Endothelial cell of umbilical vein (primary cell): ENCODE results near the gene ABCC4. TPM values are rescaled to one million over a fixed set of nuclear protein-coding genes. Genes with fewer than 3 reads are reported as not detected.

Source experiments
- BruUV-seq: library from RNA; stranded (reverse); fragments of 400-500 nt; replicated peaks from 2 replicates; lab custom pipeline; 2021; lab: Mats Ljungman, UMichigan
- CTCF ChIA-PET: fragments of 300-600, 350-600 bp; sonication (Branson Sonifier 250); formaldehyde crosslinking; loops from one replicate; lab custom pipeline; 2021; ENCODE audit warnings: antibody characterized with exemption, inconsistent platforms; lab: Charles Lee
- POLR2A ChIA-PET: fragments of 300-600, 350-600 bp; sonication (Branson Sonifier 250); formaldehyde crosslinking; loops from one replicate; lab custom pipeline; 2021; ENCODE audit warnings: antibody characterized with exemption, inconsistent platforms; lab: Charles Lee
- DNase-seq: peaks from one replicate; pipeline ENCODE4 v3.0.0-alpha.2; 2011; ENCODE audit warnings: low read depth, low spot score
- FAIRE-seq: peaks from 2 replicates; lab custom pipeline; 2011; peaks lifted over from hg19 to GRCh38; lab: Jason Lieb, UNC
- H2AFZ ChIP-seq: 2 replicates; pipeline ENCODE4 v1.6.0; 2012; ENCODE audit warnings: low read depth, low read length, control low read depth, inconsistent platforms
- H3K27ac ChIP-seq: 2 replicates; pipeline ENCODE4 v1.5.1; 2011; ENCODE audit warnings: low read depth, mild to moderate bottlenecking, control low read depth, low read length, moderate library complexity; ENCODE audit not compliant: insufficient read depth
- H3K27me3 ChIP-seq, 2 experiments: 2 replicates each; pipeline versions ENCODE4 v1.6.0 to v1.6.1; 2011; ENCODE audit warnings: low read length in 2 of 2, mixed read lengths in 1 of 2; ENCODE audit not compliant: control insufficient read depth in 2 of 2, insufficient read depth in 2 of 2
- H3K36me3 ChIP-seq, 2 experiments: 2 replicates in 1 of 2; 3 replicates in 1 of 2; pipeline ENCODE4 v1.5.1; 2011; ENCODE audit warnings: low read length in 2 of 2, mild to moderate bottlenecking in 1 of 2, moderate library complexity in 1 of 2; ENCODE audit not compliant: control insufficient read depth in 2 of 2, insufficient read depth in 2 of 2; ENCODE audit errors: extremely low read depth in 1 of 2
- H3K4me1 ChIP-seq: 3 replicates; pipeline ENCODE4 v1.5.1; 2011; ENCODE audit warnings: mild to moderate bottlenecking, low read length; ENCODE audit not compliant: control insufficient read depth, insufficient read depth; ENCODE audit errors: extremely low read depth
- H3K4me2 ChIP-seq: 2 replicates; pipeline ENCODE4 v1.6.1; 2011; ENCODE audit warnings: low read length, control low read depth, mixed read lengths; ENCODE audit not compliant: insufficient read depth
- H3K4me3 ChIP-seq, 3 experiments: fragments of 200-600 bp in 1 of 3; sonication (generic), shearing (Covaris generic) in 1 of 3; replicated peaks in 1 of 3; 2 replicates each; pipeline ENCODE4 v1.5.1; 2011 to 2016; ENCODE audit warnings: control low read depth in 3 of 3, low read length in 3 of 3, mild to moderate bottlenecking in 2 of 3, inconsistent platforms in 1 of 3, low read depth in 1 of 3, moderate library complexity in 1 of 3; ENCODE audit not compliant: insufficient read depth in 1 of 3
- H3K79me2 ChIP-seq: 2 replicates; pipeline ENCODE4 v1.6.0; 2012; ENCODE audit warnings: low read length, inconsistent platforms; ENCODE audit not compliant: control insufficient read depth, insufficient read depth
- H3K9ac ChIP-seq: replicated peaks from 2 replicates; pipeline ENCODE3; 2011; ENCODE audit warnings: low read length, control low read depth; ENCODE audit not compliant: insufficient read depth; ENCODE audit errors: extremely low read depth
- H3K9me1 ChIP-seq: replicated peaks from 3 replicates; pipeline ENCODE4 v1.6.0; 2011; ENCODE audit warnings: mild to moderate bottlenecking, low read length; ENCODE audit not compliant: control insufficient read depth, insufficient read depth; ENCODE audit errors: extremely low read depth
- H3K9me3 ChIP-seq: replicated peaks from 2 replicates; pipeline ENCODE4 v1.5.1; 2012; ENCODE audit warnings: low read length, inconsistent platforms; ENCODE audit not compliant: control insufficient read depth, insufficient read depth
- H4K20me1 ChIP-seq: replicated peaks from 2 replicates; pipeline ENCODE3; 2011; ENCODE audit warnings: mild to moderate bottlenecking, low read length; ENCODE audit not compliant: control insufficient read depth, insufficient read depth; ENCODE audit errors: extremely low read depth
- CTCF ChIP-seq, 2 donors: IDR thresholded peaks; 1 replicate in 1 of 2; 2 replicates in 1 of 2; pipeline ENCODE4 v1.5.1; 2011; ENCODE audit warnings: low read length in 2 of 2, mild to moderate bottlenecking in 2 of 2, moderate library complexity in 2 of 2, control low read depth in 1 of 2, inconsistent platforms in 1 of 2, low read depth in 1 of 2; ENCODE audit not compliant: insufficient read depth in 1 of 2; ENCODE audit errors: extremely low read depth in 1 of 2
- EZH2 ChIP-seq: IDR thresholded peaks from 2 replicates; pipeline ENCODE4 v1.6.1; 2012; ENCODE audit warnings: borderline replicate concordance, low read depth, mild to moderate bottlenecking, moderate library complexity, low read length, inconsistent platforms; ENCODE audit not compliant: severe bottlenecking
- FOS ChIP-seq: IDR thresholded peaks from 2 replicates; pipeline ENCODE4 v1.6.1; 2011; ENCODE audit warnings: mild to moderate bottlenecking, low read length, moderate library complexity, borderline replicate concordance; ENCODE audit not compliant: insufficient read depth
- GATA2 ChIP-seq: IDR thresholded peaks from 2 replicates; pipeline ENCODE4 v1.7.0; 2011; ENCODE audit warnings: low read depth, mild to moderate bottlenecking, moderate library complexity, mixed read lengths, low read length; ENCODE audit not compliant: insufficient read length, insufficient read depth
- JUN ChIP-seq: IDR thresholded peaks from 2 replicates; pipeline ENCODE4 v1.6.1; 2011; ENCODE audit warnings: borderline replicate concordance, low read depth; ENCODE audit not compliant: insufficient read length, insufficient read depth
- MAX ChIP-seq: IDR thresholded peaks from 2 replicates; pipeline ENCODE4 v1.6.1; 2011; ENCODE audit not compliant: insufficient read depth, insufficient read length
- MYC ChIP-seq: IDR thresholded peaks from one replicate; pipeline ENCODE4 v1.6.1; 2011; ENCODE audit warnings: mild to moderate bottlenecking, low read depth, low read length
- POLR2A ChIP-seq: IDR thresholded peaks from 2 replicates; pipeline ENCODE4 v1.6.1; 2012; ENCODE audit warnings: low read depth, mild to moderate bottlenecking, control low read depth, low read length
- POLR2AphosphoS5 ChIP-seq: IDR thresholded peaks from 2 replicates; pipeline ENCODE4 v1.6.1; 2012; ENCODE audit warnings: low read depth, mild to moderate bottlenecking, control low read depth, low read length, moderate library complexity; ENCODE audit not compliant: insufficient read depth
- dilution Hi-C: fragments of 300-500 bp; cut with MboI; formaldehyde crosslinking; loops from one replicate; pipeline ENCODE4 v1.15.0; 2019; ENCODE audit warnings: low sequenced_read_pairs; ENCODE audit not compliant: extremely low pct_ligation_motif_present
- intact Hi-C: fragments of 100-400 bp; cut with micrococcal nuclease; formaldehyde crosslinking; loops from one replicate; pipeline ENCODE4 v1.10.0; 2022
- polyA plus RNA-seq, 4 experiments: library from polyadenylated mRNA; depleted of rRNA in 3 of 4; stranded (reverse) in 3 of 4; unstranded in 1 of 4; fragments of >200 nt; gene quantifications; 2 replicates each; pipeline versions ENCODE4 v1.2.1 to v1.2.3, GENCODE V29; 2011 to 2012; ENCODE audit warnings: missing spikeins in 1 of 4
- total RNA-seq: library from RNA; stranded (reverse); gene quantifications from 2 replicates; pipeline ENCODE4 v1.2.3, GENCODE V29; 2021

ABCC4 gene
- total and polyA plus RNA-seq, 2 donors (not counting 3 experiments of a cell fraction or from before 2014, with no cell fraction given), result 9.2 to 15.9 TPM

GRCh38 chr13:95136638-95137037 lies 164.6 kb downstream of the ABCC4 start:
- Histone ChIP-seq H3K9me1 (no peaks in the 10 kb centered on the region), H3K79me2 (no peaks in the 10 kb centered on the region), H3K9ac (no peak overlapping the region), H3K27me3 (no peaks in the 10 kb centered on the region), H3K4me1 (peaks cover 9% of the 10 kb centered on the region), H3K4me2 (no peak overlapping the region), H3K4me3 (no peak overlapping the region), H3K27ac (no peak overlapping the region), H4K20me1 (no peaks in the 10 kb centered on the region), H3K9me3 (no peaks in the 10 kb centered on the region), H3K36me3 (no peaks in the 10 kb centered on the region), H2AFZ (no peak overlapping the region)
- dilution Hi-C loops, result no loop called here
- POLR2A ChIA-PET, result interaction anchor here (1.1 kb wide), 1 partner anchor 17 kb away, joined by 3 read pairs; no protein-coding TSS in a partner anchor
- no TSS peak for BruUV-seq
- DNase-seq (no peak), FAIRE-seq (no peak)
- TF ChIP-seq CTCF (IDR thresholded peaks at IDR 0.05; ENCODE audit: extremely low read depth in 1 of 2, insufficient read depth in 1 of 2, low read depth in 1 of 2, low read length in 2 of 2), result no peak
- no peak for TF ChIP-seq JUN
- TF ChIP-seq GATA2, result no peak
- TF ChIP-seq POLR2AphosphoS5, result no peak
- TF ChIP-seq MAX, result no peak
- TF ChIP-seq POLR2A, result no peak
- TF ChIP-seq EZH2, result no peak
- TF ChIP-seq MYC, result no peak
- no peak for TF ChIP-seq FOS
- intact Hi-C loops, result no loop called here
- CTCF ChIA-PET, result interaction anchor here (0.8 to 2.0 kb wide), 3 partner anchors 11 to 107 kb away, joined by 3 to 6 read pairs (median 3); no protein-coding TSS in a partner anchor
